ENCODE results near the gene PPFIA2. TPM values are rescaled to one million over a fixed set of nuclear protein-coding genes. Genes with fewer than 3 reads are reported as not detected.

PPFIA2 gene
- total RNA-seq, 1 donor from 2014 or later: not detected

- Mint-ChIP-seq H3K36me3 (ENCODE audit: low read depth) (no peaks in the 10 kb centered on the region), H3K4me1 (no peaks in the 10 kb centered on the region), H3K27me3 (no peaks in the 10 kb centered on the region), H3K9me3 (no peaks in the 10 kb centered on the region), H3K27ac (no peak overlapping the region), H3K4me3 (no peak overlapping the region)
- DNase-seq (no peak), ATAC-seq (ENCODE audit: low read depth) (no peak)
- no peak for TF ChIP-seq CTCF (IDR thresholded peaks at IDR 0.05)
- CTCF ChIA-PET: no interaction called here
- POLR2A ChIA-PET: no interaction called here
- intact Hi-C loops (cut with micrococcal nuclease): no loop called here
Observed at GRCh38 chr12:81329085-81329484, 430.1 kb downstream of the PPFIA2 start.

GRCh38 chr12:81327425-81327824 is 431.7 kb downstream of the PPFIA2 start:
- Mint-ChIP-seq H3K36me3 (ENCODE audit: low read depth) (no peaks in the 10 kb centered on the region), H3K4me1 (no peaks in the 10 kb centered on the region), H3K9me3 (no peaks in the 10 kb centered on the region), H3K27me3 (no peaks in the 10 kb centered on the region), H3K4me3 (no peak overlapping the region), H3K27ac (no peak overlapping the region)
- CTCF ChIA-PET: no interaction called here
- no peak for DNase-seq
- no peak for ATAC-seq (ENCODE audit: low read depth)
- TF ChIP-seq CTCF (IDR thresholded peaks at IDR 0.05): no peak
- intact Hi-C loops (cut with micrococcal nuclease): no loop called here
- POLR2A ChIA-PET: no interaction called here

DNA sequence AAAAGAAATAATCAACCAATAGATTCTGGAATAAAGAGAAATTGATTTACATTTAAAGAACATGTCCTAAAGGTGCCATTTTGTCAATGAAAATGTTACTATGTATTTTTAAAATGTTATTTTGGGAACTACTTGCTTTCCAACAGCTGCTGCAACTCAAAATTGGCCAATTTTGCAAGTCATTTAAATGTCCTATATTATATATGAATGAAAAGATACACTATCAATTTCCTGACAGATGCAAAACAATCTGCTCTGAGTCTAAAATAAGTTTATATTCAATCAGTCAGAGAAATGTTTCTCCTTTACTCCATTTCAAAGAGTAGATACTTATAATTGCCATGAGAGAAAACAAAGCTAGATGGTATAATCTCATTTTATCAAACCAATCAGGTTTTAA is 434.1 kb downstream of the PPFIA2 start:
- intact Hi-C loops (cut with micrococcal nuclease): no loop called here
- no peak overlapping the region for H3K4me3 Mint-ChIP-seq
- POLR2A ChIA-PET: no interaction called here
- H3K36me3 Mint-ChIP-seq (ENCODE audit: low read depth): no peaks in the 10 kb centered on the region
- no peak for TF ChIP-seq CTCF (IDR thresholded peaks at IDR 0.05)
- ATAC-seq (ENCODE audit: low read depth): no peak
- CTCF ChIA-PET: no interaction called here
- H3K9me3 Mint-ChIP-seq: no peaks in the 10 kb centered on the region
- no peak overlapping the region for H3K27ac Mint-ChIP-seq
- H3K27me3 Mint-ChIP-seq: no peaks in the 10 kb centered on the region
- no peak for DNase-seq
- H3K4me1 Mint-ChIP-seq: no peaks in the 10 kb centered on the region

- Mint-ChIP-seq H3K9me3 (no peaks in the 10 kb centered on the region), H3K27ac (no peak overlapping the region)
- CTCF ChIA-PET: no interaction called here
Observed at GRCh38 chr12:81314903-81315531, 444.1 kb downstream of the PPFIA2 start.

DNA sequence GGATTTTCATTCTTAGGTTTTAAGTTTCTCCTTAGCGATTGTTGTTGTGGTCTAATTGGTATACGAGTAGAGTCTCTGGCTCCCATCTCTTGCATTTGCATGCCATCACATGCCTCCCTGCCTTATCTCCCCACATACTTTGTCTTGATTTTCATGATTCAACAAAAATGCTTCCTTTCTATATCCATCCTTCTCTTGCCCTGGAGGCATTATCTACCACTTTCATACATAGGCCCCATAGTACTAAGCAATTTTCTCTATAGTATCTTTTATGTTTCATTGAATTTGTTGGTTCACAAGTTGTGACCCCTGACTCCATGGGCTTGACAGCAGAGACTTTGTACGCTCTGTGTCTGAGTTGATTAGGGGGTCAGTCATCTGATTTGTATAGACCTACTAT is 455.2 kb downstream of the PPFIA2 start:
- Mint-ChIP-seq H3K9me3 (no peaks in the 10 kb centered on the region), H3K4me3 (no peak overlapping the region), H3K4me1 (no peaks in the 10 kb centered on the region), H3K27ac (no peak overlapping the region), H3K36me3 (ENCODE audit: low read depth) (no peaks in the 10 kb centered on the region), H3K27me3 (no peaks in the 10 kb centered on the region)
- no peak for TF ChIP-seq CTCF (IDR thresholded peaks at IDR 0.05)
- POLR2A ChIA-PET: no interaction called here
- DNase-seq (no peak), ATAC-seq (ENCODE audit: low read depth) (no peak)
- intact Hi-C loops (cut with micrococcal nuclease): no loop called here
- CTCF ChIA-PET: no interaction called here

More at GRCh38 chr12:81314903-81315531, 444.1 kb downstream of the PPFIA2 start:
- H3K4me1 Mint-ChIP-seq: no peaks in the 10 kb centered on the region
- no peak overlapping the region for H3K4me3 Mint-ChIP-seq
- ATAC-seq (ENCODE audit: low read depth): no peak
- no peak for TF ChIP-seq CTCF (IDR thresholded peaks at IDR 0.05)
- no peaks in the 10 kb centered on the region for H3K36me3 Mint-ChIP-seq (ENCODE audit: low read depth)
- intact Hi-C loops (cut with micrococcal nuclease): no loop called here
- POLR2A ChIA-PET: no interaction called here
- DNase-seq: no peak
- H3K27me3 Mint-ChIP-seq: no peaks in the 10 kb centered on the region

All from activated B cell treated with CpG ODN at 0.5 μM for 24 hours (primary cell).